GM21447 (cell line): ENCODE measurements around the gene DNAJB1.

Source experiments
- ATAC-seq: cut with Tn5 transposase; IDR thresholded peaks from one replicate; pipeline ENCODE4 v1.9.1; 2021; ENCODE audit not compliant: unreplicated experiment

DNAJB1 gene

DNA sequence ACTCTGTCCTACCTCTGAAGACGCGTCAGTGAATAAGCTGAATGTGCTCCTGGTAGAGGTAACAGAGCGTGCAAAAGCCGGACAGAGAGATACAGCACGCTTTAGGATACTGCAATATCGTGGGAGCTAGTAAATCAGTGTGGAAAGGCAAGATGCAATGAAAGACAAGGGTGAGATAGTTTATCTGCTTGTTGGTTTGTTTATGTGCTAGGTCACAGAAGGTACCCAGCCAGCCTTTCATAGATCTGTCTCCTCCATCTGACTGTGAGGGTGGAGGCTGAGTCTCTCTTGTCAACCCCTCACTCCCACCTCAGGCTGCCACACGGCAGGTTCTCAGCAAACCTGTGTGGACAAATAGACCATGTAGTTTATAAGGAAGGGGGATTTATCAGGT, 21.4 kb downstream of the DNAJB1 start:
- no peak for ATAC-seq

DNA sequence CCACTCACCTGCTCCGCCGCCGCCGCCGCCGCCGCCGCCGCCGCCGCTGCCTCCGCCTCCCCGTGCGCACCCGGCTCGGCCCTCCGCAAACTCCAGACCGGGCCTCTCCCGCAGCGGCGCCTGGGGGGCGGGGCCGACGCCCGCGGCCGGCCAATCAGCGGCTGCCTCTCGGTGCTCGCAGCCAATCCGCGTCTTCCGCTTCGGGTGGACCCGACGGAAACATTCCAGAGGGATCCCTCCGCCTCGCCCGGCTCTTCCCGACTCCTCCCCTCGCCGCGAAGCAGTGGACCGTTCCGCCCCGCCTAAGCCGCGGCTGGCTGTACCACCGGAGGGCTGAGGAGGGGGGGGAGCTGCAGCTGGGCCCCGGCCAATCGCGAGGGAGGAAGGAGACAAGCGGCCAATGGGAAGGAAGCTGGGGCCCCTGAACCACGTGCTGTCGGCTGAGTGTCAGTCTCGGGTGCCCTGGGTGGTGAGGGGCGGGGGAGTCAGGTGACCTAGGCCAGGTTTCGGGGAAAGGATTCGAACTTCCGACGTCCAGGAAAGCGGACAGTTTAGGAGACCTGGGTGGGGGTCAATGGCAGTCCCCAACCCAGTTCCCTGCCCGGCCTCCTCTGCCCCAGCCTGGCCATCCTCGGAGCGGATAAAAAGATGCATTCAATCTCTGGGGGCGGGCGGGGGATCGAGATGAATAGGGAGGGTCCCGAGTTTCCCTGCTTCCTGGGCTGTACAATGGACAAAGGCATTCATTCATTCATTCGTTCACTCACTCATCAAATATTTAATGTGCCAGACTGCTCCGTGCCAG, 22.0 kb downstream of the DNAJB1 start, which contains the start of gene GIPC1:
GIPC1 (minus strand) TSS at position 99 of the 805 bp plus-strand sequence. CDS start 13,151 bp downstream, outside the sequence.
- peak; percentile 77 for ATAC-seq

DNA sequence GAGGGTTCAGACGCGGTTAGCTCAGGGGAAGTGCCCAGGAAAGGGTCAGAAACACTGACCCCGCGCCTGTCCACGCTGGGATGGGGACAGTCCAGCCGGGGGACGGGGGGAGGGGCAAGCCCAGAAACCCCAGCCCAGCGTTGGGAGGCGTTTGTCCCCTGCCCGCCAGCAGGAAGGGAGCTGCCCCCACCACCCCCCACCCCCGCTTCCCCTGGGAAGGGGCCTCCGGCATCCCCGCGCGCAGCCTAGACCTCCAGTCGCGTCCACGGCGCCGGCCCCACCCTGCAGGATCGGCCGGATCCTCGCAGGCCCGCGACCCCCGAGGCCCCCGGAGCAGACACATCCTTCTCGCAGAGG, 22.5 kb downstream of the DNAJB1 start:
- peak; percentile 17 for ATAC-seq

GRCh38 chr19:14494910-14495671, 23.1 kb downstream of the DNAJB1 start:
- no peak for ATAC-seq

DNA sequence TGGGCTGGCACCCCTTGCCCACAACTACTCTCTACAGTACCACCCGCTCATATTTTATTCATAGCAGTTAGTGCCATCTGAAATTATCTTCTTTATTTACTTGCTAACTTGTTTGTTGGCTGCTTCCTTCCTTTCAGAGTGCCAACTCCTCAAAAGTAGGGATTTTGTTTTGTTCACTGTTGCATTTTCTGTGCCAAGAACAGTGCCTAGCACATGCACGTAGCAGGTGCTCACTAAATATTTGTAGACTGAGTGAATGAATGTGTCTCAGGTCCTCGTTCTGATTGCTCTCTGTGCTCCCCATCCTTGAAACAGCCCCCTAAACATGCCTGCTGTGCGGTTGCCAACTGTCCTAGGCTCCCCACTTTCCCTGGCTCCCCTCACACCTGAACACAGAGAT, 23.8 kb downstream of the DNAJB1 start:
- ATAC-seq, result no peak

DNA sequence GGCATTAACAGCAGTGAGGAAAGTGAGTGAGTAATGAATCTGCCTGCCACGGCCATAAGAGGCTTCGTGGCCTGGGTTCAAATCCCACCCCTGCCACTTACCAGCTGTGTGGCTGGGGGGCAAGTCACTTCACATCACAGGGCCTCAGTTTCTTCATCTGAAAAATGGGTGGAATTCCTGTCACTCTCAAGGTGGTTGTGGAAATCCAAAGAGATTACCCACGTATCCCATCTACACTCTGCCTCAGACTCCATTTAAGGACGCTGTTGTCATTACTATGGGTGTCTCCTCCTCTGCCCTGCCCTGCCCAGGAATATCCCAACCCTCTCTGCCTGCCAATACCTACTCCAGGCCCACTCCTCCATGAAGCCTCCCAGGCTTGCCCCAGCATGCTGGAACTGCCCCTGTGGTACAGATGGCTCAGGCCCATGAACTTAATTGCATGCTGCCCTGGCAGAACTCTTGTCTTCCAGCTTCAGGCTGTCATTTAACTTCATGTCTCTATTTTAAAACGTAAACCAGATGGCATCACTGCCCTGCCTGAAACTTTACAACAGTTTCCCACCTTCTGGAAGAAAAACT, 25.4 kb downstream of the DNAJB1 start:
- ATAC-seq, result no peak

DNA sequence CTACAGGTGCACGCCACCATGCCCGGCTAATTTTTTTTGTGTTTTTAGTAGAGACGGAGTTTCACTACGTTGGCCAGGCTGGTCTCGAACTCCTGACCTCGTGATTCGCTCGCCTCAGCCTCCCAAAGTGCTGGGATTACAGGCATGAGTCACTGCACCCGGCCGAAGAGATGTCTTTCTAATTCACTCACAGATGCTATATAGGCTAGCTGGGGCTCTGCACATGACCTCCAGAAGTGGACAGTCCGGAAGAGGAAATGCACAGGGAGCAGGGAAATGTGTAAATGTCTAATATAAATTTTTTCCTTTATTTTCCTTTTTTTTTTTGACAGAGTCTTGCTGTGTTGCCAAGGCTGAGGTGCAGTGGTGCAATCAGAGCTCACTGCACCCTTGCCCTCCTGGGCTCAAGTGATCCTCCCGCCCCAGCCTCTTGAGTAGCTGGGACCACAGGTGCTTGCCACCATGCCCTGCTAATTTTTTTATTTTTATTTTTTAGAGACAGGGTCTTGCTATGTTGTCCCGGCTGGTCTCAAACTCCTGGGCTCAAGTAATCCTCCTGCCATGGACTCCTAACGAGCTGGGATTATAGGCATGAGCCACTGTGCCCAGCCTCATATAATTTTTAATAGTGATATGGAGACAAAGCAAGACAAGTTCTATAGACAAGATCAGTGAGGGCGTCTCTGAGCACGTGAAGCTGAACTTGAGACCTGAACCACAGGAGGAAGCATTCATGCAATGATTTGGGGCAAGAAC, 30.6 kb downstream of the DNAJB1 start:
- no peak for ATAC-seq

- ATAC-seq, result no peak
These were observed 35.8 kb downstream of the DNAJB1 start for GRCh38 chr19:14482172-14482941.

GRCh38 chr19:14480700-14481079, 37.5 kb downstream of the DNAJB1 start:
- no peak for ATAC-seq

- ATAC-seq, result no peak
These were observed 38.1 kb downstream of the DNAJB1 start for GRCh38 chr19:14479975-14480699.

DNA sequence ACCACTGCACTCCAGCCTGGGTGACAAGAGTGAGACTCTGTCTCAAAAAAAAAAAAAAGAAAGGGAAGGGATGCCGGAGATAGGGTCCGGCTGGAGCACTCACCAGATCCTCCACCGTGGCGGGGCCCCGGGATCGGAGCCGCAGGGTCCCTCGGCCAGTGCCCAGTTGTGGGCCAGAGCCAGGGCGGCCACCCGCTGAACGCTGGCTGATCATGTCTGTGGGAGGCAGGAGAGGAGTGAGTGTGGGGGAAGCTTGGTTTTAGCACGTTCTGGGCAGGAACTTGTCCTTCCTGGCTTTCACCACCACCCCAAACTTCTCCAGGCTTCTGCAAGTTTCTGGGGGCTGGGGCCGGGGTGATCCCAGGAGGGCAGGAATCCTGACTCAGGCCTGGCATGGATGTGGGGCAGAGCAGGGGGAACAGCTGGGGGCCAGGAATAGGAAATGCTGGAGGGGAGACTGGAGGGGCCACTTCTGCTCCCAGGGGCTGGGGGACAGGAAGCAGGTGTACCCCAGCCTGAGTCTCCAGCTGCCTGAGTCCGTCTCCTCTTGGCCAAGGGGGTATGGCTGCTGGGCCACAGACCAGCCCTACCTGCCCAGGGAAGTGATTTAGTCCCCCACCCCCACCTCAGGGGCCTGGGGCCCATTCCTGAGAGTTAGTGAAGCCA, 38.8 kb downstream of the DNAJB1 start:
- ATAC-seq, result no peak

GRCh38 chr19:14478113-14478545, 40.1 kb downstream of the DNAJB1 start:
- ATAC-seq, result no peak

- no peak for ATAC-seq
These were observed 40.6 kb downstream of the DNAJB1 start for GRCh38 chr19:14477418-14478112.

- ATAC-seq, result no peak
These were observed 41.4 kb downstream of the DNAJB1 start for GRCh38 chr19:14476673-14477401.

DNA sequence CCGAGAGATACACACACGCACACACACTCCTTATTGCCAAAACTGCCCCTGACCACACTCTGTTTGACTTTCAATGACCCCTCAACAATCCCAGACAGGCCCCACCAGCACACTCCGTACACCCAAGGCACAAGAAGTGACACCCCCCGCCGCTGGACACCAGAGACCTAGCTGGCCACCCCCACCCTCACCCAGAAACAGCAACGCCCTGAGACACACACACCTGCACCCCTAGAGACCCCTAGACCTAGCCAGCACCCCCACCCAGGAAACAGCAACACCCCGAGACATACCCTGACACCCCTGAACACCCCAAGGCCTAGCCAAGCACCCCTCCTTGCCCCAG, 41.9 kb downstream of the DNAJB1 start:
- no peak for ATAC-seq

- no peak for ATAC-seq
These were observed 42.7 kb downstream of the DNAJB1 start, which contains the start of gene PTGER1 for GRCh38 chr19:14475251-14476073. Gene PTGER1, minus strand, starts transcription at chr19:14475354. Its CDS starts 1,034 bp downstream, at chr19:14474320.

DNA sequence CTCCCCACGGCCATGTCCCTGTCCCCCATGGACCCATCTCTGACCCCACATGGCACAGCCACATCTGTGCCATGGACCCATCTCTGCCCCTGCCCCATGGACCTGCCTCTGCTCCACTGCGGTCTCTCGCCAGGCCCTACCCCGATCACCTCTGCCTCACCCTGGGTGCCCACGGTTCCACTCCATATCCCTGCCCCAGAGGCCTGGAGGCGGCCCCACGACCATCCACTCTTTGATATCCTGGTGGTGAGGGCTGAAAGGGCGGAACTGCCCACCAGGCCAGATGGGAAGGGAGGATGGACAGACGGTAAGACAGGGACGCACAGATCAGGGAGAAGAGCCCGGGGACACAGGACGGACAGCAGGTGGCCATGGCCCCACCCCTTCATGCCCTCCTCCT, 43.4 kb downstream of the DNAJB1 start:
- ATAC-seq, result no peak
